ENCODE data around the gene TP53AIP1.

DNA sequence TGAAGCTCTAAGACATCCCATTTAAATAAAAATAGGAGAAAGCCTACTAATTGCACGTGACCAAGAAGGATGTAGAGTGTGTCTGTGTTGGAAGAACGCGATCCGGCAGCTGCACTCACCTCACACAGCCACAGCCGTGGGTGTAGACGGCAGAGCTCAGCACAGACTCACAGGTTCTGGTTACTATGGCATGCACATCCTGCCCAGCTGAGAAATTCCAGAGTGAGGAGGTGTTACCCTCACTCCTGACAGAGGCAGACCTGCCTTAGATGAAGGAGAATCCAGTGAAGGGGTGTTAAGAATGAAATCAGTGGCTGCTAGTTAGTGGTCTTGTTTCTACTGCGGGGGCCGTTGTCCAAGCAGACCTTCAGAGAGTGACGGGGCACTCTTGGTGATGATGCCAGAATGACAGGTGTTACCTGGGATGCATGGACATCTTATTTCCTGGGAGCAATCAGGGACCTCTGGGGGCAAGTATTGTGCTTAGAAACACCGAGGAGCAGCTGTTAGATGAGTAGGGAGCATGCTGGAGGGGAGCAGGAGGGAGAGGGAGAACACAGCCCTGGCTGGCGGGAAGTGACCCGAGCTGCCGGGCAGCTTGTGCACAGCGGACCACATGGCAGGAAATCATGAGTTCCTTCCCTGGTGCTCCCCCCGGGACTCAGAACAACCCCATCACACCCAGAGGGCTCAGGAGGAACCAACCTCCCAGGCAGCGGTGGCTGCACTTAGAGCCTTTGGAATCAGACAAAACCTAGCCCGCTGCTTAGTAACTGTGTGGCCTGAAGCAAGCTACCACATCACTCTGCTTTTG, 39.2 kb downstream of the TP53AIP1 start:
- TF ChIP-seq HOXB13 (CRISPR knock-in tag; IDR thresholded peaks at IDR 0.05; ENCODE audit: low read depth) (no peak), ZSCAN20 (CRISPR knock-in tag; IDR thresholded peaks at IDR 0.05) (no peak), ZFP36 (IDR thresholded peaks at IDR 0.05; ENCODE audit: borderline replicate concordance, partially characterized antibody) (no peak), POLR2A (IDR thresholded peaks at IDR 0.05; ENCODE audit: low read length) (no peak), KDM5A (IDR thresholded peaks at IDR 0.05) (no peak)
- TF ChIP-seq, protein P1, sequence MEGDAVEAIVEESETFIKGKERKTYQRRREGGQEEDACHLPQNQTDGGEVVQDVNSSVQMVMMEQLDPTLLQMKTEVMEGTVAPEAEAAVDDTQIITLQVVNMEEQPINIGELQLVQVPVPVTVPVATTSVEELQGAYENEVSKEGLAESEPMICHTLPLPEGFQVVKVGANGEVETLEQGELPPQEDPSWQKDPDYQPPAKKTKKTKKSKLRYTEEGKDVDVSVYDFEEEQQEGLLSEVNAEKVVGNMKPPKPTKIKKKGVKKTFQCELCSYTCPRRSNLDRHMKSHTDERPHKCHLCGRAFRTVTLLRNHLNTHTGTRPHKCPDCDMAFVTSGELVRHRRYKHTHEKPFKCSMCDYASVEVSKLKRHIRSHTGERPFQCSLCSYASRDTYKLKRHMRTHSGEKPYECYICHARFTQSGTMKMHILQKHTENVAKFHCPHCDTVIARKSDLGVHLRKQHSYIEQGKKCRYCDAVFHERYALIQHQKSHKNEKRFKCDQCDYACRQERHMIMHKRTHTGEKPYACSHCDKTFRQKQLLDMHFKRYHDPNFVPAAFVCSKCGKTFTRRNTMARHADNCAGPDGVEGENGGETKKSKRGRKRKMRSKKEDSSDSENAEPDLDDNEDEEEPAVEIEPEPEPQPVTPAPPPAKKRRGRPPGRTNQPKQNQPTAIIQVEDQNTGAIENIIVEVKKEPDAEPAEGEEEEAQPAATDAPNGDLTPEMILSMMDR (IDR thresholded peaks at IDR 0.05), result no peak

Data from A549 (cell line).